Fibroblast of gingiva (primary cell): Measurements from ENCODE around the gene PATJ.
"Not testable (repeated sequence)": the region's sequence is repeated elsewhere in the genome, so short reads cannot be mapped to it uniquely, and the experiment has no call there.

Experiments used
- DNase-seq: peaks from one replicate; pipeline ENCODE4 v3.0.0-alpha.2; 2011; ENCODE audit warnings: low read depth

Gene PATJ

DNA sequence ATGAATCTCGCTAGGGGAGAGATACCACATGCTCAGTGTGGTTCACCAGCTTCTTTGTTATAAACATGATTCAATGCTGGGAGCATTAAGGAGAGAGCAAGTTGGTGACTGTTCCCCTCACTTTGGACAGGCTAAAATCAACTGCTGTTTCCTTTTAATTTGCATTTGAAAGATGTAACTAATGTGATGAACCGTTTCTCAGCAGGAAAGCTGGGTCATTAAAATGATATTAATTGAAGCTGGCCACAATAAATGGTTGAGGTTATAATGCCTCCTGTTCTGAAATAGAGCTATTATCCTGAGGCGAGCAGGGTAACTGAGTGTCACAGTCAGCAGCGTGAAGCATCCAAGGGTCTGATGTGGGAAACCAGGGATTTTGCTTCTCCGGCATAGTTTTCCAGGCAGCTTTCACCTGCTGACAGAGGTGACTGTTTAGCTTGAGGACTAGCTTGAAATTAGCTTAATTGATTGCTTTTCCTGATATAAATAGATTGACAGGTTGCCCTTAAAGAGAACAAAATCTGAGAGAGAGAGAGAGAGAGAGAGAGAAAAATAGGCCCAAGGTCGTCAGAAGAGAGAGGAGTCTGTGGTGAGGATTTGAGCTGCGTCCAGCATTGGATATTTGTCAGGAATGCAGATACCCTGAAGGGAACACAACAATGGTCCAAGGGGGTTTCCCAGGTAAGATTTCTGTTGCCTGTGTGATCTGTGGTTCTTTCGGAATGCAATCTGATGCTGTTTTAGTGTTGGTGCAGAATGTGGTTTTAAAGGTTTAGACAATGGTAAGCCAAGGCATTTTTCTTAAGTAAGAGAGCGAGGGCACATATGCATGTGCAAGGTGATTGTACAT, 209.7 kb downstream of the PATJ start:
- DNase-seq: no peak

- no peak for DNase-seq
These were observed 210.4 kb downstream of the PATJ start for GRCh38 chr1:61952675-61953074.

DNA sequence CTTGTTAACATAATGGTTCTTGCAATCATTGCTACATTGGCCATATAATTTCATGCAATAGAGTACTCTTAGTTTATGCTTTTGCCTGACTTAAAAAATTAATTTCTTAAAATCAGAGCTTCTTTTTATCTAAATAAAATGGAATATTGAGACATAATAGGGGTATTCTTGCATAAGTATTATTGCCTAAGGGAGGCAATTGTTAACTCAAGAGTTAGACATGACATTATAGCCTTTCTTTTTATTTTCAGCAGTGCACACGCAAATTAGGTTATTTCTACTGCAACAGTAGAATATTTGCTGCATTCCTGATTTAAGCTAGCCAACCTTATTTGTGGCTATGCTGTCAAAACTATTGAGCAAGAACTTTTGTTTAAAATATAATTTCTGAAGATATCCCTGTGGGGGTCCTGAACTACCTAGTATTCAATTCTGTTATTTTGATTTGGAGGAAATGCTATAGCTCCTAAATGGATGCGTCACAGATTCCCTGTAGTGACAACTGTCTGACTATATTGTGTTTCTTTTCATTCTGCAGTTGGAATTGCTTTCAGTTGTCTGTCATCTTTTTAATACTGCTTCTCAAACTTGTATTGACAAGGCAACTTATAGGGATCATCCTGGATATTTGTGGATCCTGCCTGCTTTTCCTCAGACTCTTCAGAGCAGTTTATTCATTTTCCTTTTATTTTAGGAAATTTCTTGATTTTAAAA, 211.0 kb downstream of the PATJ start:
- peak; percentile 44 for DNase-seq

- no peak for DNase-seq
These were observed 211.5 kb downstream of the PATJ start for GRCh38 chr1:61953790-61954150.

DNA sequence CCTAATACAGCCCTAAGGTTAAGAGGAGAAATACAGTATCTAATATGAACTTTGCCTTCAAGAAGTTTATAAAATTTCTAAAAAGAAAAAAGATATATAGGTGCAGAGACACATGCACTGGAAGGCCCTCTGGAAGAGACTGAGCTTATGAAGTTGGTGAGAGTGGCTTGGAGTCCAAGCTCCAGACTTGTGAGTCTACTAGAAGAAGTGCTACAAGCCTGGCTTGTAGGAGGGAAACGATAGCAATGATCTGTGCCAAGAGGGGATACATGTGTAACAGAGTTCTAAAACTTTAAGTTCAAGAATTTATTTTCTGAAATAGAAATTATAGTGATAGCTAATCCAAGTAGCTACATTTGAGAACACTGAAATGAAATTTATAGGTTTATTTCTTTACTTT, 213.0 kb downstream of the PATJ start:
- DNase-seq: no peak

GRCh38 chr1:61956016-61956645, 213.9 kb downstream of the PATJ start:
- peak; percentile 32 for DNase-seq

DNA sequence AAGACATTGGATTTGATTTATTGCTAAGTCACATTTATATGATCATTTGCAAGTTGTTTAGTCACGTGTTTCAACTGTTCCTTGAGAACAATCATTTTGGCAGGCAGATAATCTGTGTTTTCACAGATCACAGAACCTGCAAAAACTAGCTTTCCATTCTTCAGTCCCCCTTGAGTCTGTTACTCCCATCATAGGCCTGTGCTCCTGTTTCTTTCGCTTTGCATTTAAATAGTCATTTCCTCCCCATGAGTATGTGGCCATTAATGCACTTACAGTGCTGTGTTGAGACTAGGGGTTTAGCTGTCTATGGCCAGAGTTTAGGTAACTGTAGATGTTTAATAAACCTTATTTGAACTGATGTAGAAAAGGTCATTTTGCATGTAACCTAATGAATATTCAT, 214.5 kb downstream of the PATJ start:
- no peak for DNase-seq

- no peak for DNase-seq
These were observed 218.7 kb downstream of the PATJ start for GRCh38 chr1:61961009-61961408.

DNA sequence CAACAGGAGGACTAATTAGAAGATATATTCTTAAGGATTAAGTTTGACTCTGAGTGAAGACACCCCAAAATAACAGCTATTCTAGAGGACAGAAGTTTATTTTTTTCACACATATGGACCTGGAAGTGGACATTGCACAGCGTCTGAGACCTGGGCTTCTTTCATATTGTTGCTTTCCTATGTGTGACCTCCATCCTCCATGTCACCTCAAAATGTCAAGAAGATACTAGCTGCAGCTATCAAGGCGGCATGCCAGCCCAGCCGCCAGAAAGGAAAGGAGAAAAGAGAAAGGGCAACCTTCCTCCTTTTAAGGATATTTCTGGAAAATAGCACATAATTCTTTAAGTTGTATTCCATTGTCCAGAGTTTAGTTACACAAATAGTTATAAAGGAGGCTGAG, 220.4 kb downstream of the PATJ start:
- DNase-seq: no peak

- DNase-seq: not testable (repeated sequence)
These were observed 224.4 kb downstream of the PATJ start for GRCh38 chr1:61966450-61967225.

DNA sequence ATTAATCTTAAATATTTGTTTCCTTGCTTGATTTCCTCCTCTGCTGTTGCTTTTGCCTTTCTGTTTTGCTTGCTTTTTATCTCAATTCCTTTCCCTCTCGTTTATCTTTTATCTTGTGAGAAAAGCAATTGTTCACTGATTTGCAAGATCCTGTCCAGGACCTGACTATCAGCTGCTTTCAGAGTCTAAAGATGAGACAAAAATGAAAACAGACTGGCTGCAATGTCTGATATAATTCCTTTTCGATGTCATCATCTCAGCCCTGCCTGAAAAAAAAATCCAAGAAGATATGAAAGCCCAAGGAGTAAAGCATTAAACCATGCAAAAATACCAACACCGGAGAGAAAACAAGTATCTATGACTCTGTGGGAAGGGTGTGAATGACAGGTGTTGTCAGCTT, 225.5 kb downstream of the PATJ start:
- DNase-seq: no peak

DNA sequence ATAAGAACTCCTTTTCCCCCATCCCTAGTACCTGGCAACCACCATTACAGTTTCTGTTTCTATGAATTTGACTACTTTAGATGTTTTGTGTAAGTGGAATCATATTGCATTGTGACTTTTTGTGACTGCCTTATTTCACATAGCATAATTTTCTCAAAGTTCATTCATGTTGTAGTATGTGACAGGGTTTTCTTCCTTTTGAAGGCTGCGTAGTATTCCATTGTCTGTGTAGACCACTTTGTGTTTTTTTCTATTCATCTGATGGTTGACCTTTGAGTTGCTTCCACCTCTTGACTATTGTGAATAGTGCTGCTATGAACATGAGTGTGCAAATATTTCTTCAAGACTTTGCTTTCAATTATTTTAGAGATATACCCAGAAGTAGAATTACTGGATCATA, 226.6 kb downstream of the PATJ start:
- DNase-seq: no peak

DNA sequence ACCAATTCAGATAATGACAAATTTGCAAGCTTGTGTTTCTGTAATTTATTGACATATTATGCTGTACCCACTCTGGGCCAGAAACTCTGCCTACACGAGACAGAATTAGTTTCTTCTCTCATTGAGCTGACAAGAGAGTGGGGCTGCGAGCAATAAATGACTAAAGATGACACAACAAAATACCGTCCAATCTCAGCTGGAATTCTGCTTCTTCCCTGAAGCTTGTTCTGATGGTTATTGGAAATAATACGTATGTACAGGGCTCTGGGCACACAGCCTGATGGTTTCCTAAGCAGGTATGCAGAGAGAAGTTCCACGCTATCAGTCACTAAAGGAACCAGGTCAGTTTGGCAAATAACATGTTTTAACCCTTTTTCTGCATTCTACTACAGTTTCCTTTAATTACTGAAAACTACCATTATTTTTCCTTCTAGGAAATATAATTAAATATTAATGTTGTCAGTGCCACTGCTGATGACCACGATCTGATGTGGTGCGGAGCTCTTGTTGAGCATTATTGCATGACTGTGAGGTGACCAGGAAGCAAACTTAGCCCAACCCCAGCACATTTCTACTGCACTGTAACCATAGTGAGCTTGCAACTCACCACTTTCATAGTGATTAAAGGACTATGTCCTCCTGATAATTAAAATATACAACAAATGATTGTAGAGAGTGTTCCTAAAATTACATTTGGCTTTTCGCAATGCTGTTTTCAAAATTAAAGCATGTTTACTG, 231.0 kb downstream of the PATJ start:
- no peak for DNase-seq

DNA sequence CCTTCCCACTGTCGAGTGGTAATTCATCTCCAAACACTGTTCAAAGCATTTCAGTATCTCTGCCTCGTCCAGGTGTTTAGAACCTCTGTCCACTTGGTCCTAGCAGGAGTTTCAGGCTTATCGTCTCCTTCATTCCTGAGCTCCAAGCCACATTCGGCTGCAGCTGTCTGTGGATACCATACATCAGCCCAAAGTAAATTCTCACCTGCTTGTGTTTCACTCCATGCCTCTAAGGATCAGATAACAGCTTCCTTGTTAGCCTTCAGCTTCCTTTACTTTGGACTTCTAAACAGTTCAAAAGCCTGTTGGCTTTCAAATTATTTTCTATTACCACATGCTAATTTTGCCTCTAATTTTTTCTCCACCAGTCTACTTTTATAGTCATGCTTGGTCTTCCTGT, 233.4 kb downstream of the PATJ start:
- DNase-seq: no peak

DNA sequence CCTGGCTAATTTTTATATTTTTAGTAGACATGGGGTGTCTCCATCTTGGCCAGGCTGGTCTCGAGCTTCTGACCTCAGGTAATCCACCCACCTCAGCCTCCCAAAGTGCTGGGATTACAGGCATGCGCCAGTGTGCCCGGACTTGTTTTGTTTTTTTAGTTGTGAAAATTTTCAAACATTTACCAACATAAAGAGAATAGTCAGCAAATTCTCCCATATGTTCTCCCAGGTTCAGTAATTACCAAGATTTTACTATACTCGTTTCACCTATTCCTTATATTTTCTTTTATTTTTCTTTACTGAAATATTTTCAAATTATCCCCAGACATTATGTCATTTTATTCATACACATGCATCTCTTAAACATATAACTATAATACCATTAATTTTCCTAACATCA, 234.3 kb downstream of the PATJ start:
- DNase-seq: no peak

GRCh38 chr1:61978796-61979195, 236.5 kb downstream of the PATJ start:
- no peak for DNase-seq

DNA sequence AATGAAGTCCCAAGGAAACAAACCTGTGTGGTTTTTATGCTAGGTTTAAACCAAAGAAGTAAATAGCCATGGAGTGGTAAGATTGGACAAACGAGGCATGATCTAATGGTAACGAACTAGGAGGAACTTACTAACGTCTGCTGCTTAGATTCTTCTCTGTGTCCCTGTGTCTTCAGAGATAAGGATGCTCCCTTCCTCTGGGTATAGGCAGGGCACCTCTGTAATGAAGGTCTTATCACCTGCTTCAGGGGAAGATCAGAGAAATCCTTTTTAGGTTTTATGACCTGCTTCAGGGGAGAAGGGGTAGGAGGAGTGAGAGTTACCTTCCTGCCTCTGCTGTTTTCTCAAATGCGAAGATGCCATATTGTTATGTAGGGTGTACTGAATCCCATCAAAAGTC, 237.4 kb downstream of the PATJ start:
- DNase-seq: no peak

DNA sequence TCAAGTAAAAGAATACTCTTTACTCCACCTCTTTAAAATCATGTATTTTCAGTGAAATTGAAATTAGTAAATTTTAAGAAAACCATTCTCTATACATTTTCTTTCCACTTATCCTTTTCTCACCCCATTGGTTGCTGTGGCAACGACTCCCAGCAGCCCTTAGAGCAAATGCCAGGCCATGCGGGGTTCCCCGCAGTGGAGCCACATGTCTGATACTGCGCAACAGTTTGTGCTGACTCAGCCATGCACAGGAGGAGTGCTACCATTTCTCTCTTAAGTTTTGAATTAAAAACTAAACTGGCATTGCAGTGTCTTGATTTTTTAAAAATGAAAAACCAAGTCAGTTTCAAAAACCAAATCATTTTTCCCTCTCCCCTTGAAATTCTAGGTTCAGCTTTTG, 238.3 kb downstream of the PATJ start:
- DNase-seq: peak; percentile 28

DNA sequence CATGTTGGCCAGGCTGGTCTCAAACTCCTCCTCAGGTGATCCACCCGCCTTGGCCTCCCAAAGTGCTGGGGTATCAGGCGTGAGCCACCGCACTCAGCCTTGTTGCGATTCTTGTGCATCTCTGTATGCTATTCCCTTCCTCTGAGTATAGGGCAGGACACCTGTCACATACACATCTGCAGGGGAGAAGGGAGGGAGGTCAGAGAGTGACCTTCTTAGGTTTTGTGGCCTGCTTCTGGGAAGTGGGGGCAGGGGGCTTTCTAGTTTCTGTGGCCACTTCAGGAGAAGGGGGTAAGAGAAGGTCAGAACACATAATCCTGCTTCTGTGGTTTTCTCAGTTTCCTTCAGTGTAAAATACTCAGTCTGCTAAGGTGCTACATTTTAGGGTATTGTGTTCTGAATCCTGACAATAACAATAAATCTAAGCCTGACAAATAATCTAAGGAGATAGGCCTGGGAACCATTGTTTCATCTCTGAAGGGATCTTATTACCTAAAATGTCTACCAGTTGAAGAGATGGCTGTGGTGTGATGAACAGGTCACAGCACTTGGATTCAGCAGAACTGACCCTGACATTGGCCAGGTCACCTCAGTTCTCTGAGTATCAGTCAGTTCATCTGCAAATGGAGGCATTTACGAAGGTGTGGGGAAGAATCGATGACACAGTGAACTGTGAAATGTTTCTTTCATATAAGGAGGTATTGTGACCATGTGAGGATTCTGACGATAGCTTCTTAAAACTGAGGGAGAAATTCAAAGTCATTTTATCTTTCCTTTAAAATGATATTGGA, 239.8 kb downstream of the PATJ start:
- DNase-seq: no peak

GRCh38 chr1:61983236-61983635, 241.0 kb downstream of the PATJ start:
- DNase-seq: no peak

- no peak for DNase-seq
These were observed 250.0 kb downstream of the PATJ start for GRCh38 chr1:61992257-61992656.
